Measurements from ENCODE around the gene NAGPA. TPM values are rescaled to one million over a fixed set of nuclear protein-coding genes. Genes with fewer than 3 reads are reported as not detected.

Gene NAGPA
- polyA plus RNA-seq, 1 of the 3 experiments (the other 2 are of a cell fraction) = 16.5 TPM

GRCh38 chr16:5028950-5029475, 4.7 kb downstream of the NAGPA start (continued):
- no peak for TF ChIP-seq MEF2A (IDR thresholded peaks at IDR 0.05; ENCODE audit: borderline replicate concordance, low read depth)
- TF ChIP-seq RFX5 (IDR thresholded peaks at IDR 0.05; ENCODE audit: low read length) = no peak
- no peak for TF ChIP-seq TCF12 (IDR thresholded peaks at IDR 0.05)
- no peak for TF ChIP-seq TAF1 (IDR thresholded peaks at IDR 0.05; ENCODE audit: borderline replicate concordance, low read depth, low read length)
- TF ChIP-seq POLR2AphosphoS5 (IDR thresholded peaks at IDR 0.05; ENCODE audit: low read depth, low read length) = no peak
- no peak for TF ChIP-seq YY1 (IDR thresholded peaks at IDR 0.05; ENCODE audit: low read depth)

DNA sequence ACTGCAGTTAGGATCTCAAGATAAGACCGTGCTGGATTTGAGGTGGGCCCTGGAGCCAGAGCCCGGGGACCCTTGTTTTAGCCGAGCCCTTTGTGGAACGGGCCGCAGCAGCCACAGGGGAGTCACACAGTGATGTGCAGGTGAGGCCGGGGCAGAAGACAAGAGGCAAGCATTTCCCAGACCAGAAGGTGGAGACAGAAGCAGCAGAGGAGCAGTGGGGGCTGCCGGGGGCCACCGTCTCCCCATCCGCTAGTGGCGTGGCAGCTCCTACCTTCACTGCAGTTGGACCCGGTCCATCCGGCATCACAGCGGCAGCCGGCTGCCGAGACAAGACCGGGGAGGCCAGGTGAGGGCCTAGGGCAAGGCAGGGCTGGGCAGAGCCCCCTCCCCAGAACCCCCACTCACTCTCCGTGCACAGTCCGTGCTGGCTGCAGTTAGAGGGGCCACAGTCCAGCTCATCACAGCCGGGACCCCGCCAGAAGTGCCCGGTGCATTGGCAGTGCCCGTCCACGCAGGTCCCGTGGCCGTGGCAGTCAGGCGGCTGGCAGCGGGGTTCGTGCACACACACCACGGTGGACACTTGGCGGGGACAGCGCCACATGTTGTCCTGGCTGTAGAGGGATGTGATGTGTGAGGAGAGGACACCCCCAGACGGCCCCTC, 6.0 kb downstream of the NAGPA start:
- no peak for DNase-seq
- TF ChIP-seq FOXJ3 (CRISPR knock-in tag; IDR thresholded peaks at IDR 0.05) = no peak
- H3K27ac ChIP-seq (ENCODE audit: low read depth in 2 of 2, low read length in 1 of 2) = no peak overlapping the region
- H3K4me3 ChIP-seq (ENCODE audit: low read depth in 2 of 2, low read length in 1 of 2) = no peak overlapping the region
- H3K4me2 ChIP-seq = no peak overlapping the region
- H3K79me2 ChIP-seq (ENCODE audit: insufficient read depth) = no peaks in the 10 kb centered on the region
- ChIA-PET POLR2A (no interaction called here), CTCF (no interaction called here)
- H3F3A ChIP-seq (replicated peaks; ENCODE audit: insufficient read depth) = no peaks in the 10 kb centered on the region
- no peaks in the 10 kb centered on the region for H3K9me3 ChIP-seq
- peaks cover 0 to 2% of the 10 kb centered on the region in 2 experiments for H3K36me3 ChIP-seq (replicated peaks in 1 of 2; ENCODE audit: control insufficient read depth in 1 of 2, insufficient read depth in 2 of 2, low read length in 1 of 2)
- no peaks in the 10 kb centered on the region for H4K20me1 ChIP-seq (ENCODE audit: insufficient read depth)
- no peaks in the 10 kb centered on the region for H3K9me2 ChIP-seq
- H3K27me3 ChIP-seq (ENCODE audit: insufficient read depth) = no peaks in the 10 kb centered on the region; the same call in 1 of the 2 replicates
- 90% methylated on average over 14 of the region's 32 CpGs for WGBS (ENCODE audit: low lambda C conversion rate)
- no peak overlapping the region for H2AFZ ChIP-seq (ENCODE audit: low read depth)
- H3K4me1 ChIP-seq (ENCODE audit: control insufficient read depth in 1 of 2, insufficient read depth in 2 of 2, low read depth in 1 of 2, low read length in 1 of 2) = peaks cover 0 to 1% of the 10 kb centered on the region in 2 experiments; a peak in 1 of 4 replicates
- no peak overlapping the region for H3K9ac ChIP-seq

GRCh38 chr16:5027086-5027485, 6.6 kb downstream of the NAGPA start:
- Histone ChIP-seq H3K9me2 (no peaks in the 10 kb centered on the region), H2AFZ (ENCODE audit: low read depth) (no peak overlapping the region), H3K4me3 (ENCODE audit: low read depth in 2 of 2, low read length in 1 of 2) (no peak overlapping the region), H3K79me2 (ENCODE audit: insufficient read depth) (no peaks in the 10 kb centered on the region), H3K9ac (no peak overlapping the region), H3K4me1 (ENCODE audit: control insufficient read depth in 1 of 2, insufficient read depth in 2 of 2, low read depth in 1 of 2, low read length in 1 of 2) (no peaks in the 10 kb centered on the region), H4K20me1 (ENCODE audit: insufficient read depth) (no peaks in the 10 kb centered on the region), H3K27ac (ENCODE audit: low read depth in 2 of 2, low read length in 1 of 2) (no peak overlapping the region), H3K27me3 (ENCODE audit: insufficient read depth) (no peaks in the 10 kb centered on the region; the same call in 1 of the 2 replicates), H3K9me3 (no peaks in the 10 kb centered on the region), H3K4me2 (no peak overlapping the region), H3K36me3 (replicated peaks in 1 of 2; ENCODE audit: control insufficient read depth in 1 of 2, insufficient read depth in 2 of 2, low read length in 1 of 2) (peaks cover 0 to 2% of the 10 kb centered on the region in 2 experiments), H3F3A (replicated peaks; ENCODE audit: insufficient read depth) (no peaks in the 10 kb centered on the region)
- TF ChIP-seq SMC3 (IDR thresholded peaks at IDR 0.05; ENCODE audit: low read depth, low read length) (no peak), EP300 (IDR thresholded peaks at IDR 0.05; ENCODE audit: borderline replicate concordance in 1 of 2, low read depth in 1 of 2, low read length in 1 of 2) (no peak), NFIC (IDR thresholded peaks at IDR 0.05; ENCODE audit: borderline replicate concordance) (no peak), ELF1 (IDR thresholded peaks at IDR 0.05) (no peak), RCOR1 (IDR thresholded peaks at IDR 0.05; ENCODE audit: low read length) (no peak), MAX (IDR thresholded peaks at IDR 0.05; ENCODE audit: low read depth) (no peak), RFX5 (IDR thresholded peaks at IDR 0.05; ENCODE audit: low read length) (no peak), JUND (IDR thresholded peaks at IDR 0.05) (no peak), FOSL2 (IDR thresholded peaks at IDR 0.05; ENCODE audit: borderline replicate concordance, low read depth) (no peak), FOXM1 (IDR thresholded peaks at IDR 0.05; ENCODE audit: low read depth) (no peak), MXI1 (IDR thresholded peaks at IDR 0.05; ENCODE audit: low read depth, low read length) (no peak), RXRA (IDR thresholded peaks at IDR 0.05; ENCODE audit: borderline replicate concordance, low read depth) (no peak)
- TF ChIP-seq, protein P1, sequence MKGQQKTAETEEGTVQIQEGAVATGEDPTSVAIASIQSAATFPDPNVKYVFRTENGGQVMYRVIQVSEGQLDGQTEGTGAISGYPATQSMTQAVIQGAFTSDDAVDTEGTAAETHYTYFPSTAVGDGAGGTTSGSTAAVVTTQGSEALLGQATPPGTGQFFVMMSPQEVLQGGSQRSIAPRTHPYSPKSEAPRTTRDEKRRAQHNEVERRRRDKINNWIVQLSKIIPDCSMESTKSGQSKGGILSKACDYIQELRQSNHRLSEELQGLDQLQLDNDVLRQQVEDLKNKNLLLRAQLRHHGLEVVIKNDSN (IDR thresholded peaks at IDR 0.05; ENCODE audit: borderline replicate concordance, low read depth) = no peak
- POLR2A ChIA-PET = interaction anchor here (0.6 kb wide), 1 partner anchor 960 kb away, joined by 5 read pairs; no protein-coding TSS in a partner anchor
- no peak for DNase-seq
- CTCF ChIA-PET = no interaction called here
- WGBS (ENCODE audit: low lambda C conversion rate) = 89% methylated on average over 7 of the region's 7 CpGs

Measured in SK-N-SH (cell line).